ENCODE measurements around the gene RBFOX2. TPM values are rescaled to one million over a fixed set of nuclear protein-coding genes. Genes with fewer than 3 reads are reported as not detected.
A peak's percentile ranks its signal among the peaks of the same experiment; 100 is the strongest.

Gene RBFOX2
- total and polyA plus RNA-seq, 2 of the 13 experiments (the other 11 are each of a cell fraction or from before 2014, with no cell fraction given) = 37.3 to 40.4 TPM

DNA sequence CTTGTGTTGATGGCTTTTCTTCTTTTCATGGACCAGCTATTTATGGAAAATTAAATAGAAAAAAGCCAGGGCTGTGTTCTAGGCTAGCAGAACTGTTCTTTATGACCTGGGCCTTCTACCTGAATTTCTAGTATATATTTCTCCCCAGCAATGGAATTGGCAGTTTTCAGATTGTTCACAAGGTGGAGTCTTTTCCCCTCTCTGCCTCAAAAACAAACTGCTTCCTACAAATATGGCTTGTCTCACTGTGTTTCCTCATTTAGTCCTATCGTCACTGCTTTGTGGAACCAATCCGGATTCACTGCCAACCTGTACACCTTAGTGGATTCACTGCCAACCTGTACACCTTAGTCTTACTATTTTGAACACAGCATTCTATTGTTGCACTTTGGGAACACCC, 316.0 kb downstream of the RBFOX2 start:
- no TSS peak for BruUV-seq (replicated peaks)
- no peaks in the 10 kb centered on the region for H3K79me2 ChIP-seq (ENCODE audit: insufficient read depth, low read length)
- 88% methylated on average over 2 of the region's 2 CpGs for WGBS (ENCODE audit: low lambda C conversion rate)
- no peak overlapping the region for H2AFZ ChIP-seq (ENCODE audit: low read length)
- CTCF ChIA-PET (ENCODE audit: low intra/inter-chr PET ratio, low total read pairs) = no interaction called here
- no peaks in the 10 kb centered on the region for H3K36me3 ChIP-seq (replicated peaks in 1 of 2; ENCODE audit: control insufficient read depth in 1 of 2, insufficient read depth in 2 of 2, low read length in 2 of 2)
- no peak overlapping the region for H3K27ac ChIP-seq (ENCODE audit: extremely low read length, insufficient read depth, low read length)
- in situ Hi-C loops (cut with HindIII; ENCODE audit: extremely low pct_ligation_motif_present, low pct_unique_long_range_greater_than_20kb) = no loop called here
- POLR2A ChIA-PET = no interaction called here
- no peak for FAIRE-seq
- DNase-seq (ENCODE audit: low spot score) = no peak
- H3K9me3 ChIP-seq (ENCODE audit: low read length) = no peaks in the 10 kb centered on the region; the same call in 1 of the 2 replicates
- no peaks in the 10 kb centered on the region for H3K27me3 ChIP-seq (ENCODE audit: control insufficient read depth in 1 of 2, insufficient read depth in 2 of 2, low read length in 2 of 2)
- ATAC-seq = no peak
- H3K4me1 ChIP-seq (ENCODE audit: insufficient read depth, low read length) = peaks cover 29% of the 10 kb centered on the region
- H3K4me3 ChIP-seq (replicated peaks in 1 of 3; ENCODE audit: insufficient read depth in 1 of 3, low read depth in 2 of 3, low read length in 3 of 3) = no peak overlapping the region
- no peaks in the 10 kb centered on the region for H4K20me1 ChIP-seq (ENCODE audit: insufficient read depth, low read length)
- no peak overlapping the region for H3K9ac ChIP-seq (ENCODE audit: insufficient read depth, low read depth, low read length)
- H3K4me2 ChIP-seq (ENCODE audit: low read depth, low read length) = no peak overlapping the region
- intact Hi-C loops (cut with micrococcal nuclease; ENCODE audit: unreplicated experiment) = no loop called here
- TF ChIP-seq SCMH1 (CRISPR knock-in tag; IDR thresholded peaks at IDR 0.05; ENCODE audit: borderline replicate concordance) = no peak
- TF ChIP-seq, protein P1, sequence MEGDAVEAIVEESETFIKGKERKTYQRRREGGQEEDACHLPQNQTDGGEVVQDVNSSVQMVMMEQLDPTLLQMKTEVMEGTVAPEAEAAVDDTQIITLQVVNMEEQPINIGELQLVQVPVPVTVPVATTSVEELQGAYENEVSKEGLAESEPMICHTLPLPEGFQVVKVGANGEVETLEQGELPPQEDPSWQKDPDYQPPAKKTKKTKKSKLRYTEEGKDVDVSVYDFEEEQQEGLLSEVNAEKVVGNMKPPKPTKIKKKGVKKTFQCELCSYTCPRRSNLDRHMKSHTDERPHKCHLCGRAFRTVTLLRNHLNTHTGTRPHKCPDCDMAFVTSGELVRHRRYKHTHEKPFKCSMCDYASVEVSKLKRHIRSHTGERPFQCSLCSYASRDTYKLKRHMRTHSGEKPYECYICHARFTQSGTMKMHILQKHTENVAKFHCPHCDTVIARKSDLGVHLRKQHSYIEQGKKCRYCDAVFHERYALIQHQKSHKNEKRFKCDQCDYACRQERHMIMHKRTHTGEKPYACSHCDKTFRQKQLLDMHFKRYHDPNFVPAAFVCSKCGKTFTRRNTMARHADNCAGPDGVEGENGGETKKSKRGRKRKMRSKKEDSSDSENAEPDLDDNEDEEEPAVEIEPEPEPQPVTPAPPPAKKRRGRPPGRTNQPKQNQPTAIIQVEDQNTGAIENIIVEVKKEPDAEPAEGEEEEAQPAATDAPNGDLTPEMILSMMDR (CRISPR knock-in tag; IDR thresholded peaks at IDR 0.05) = peak; percentile 34; the same call in 1 of the 2 replicates
- TF ChIP-seq, protein P2, sequence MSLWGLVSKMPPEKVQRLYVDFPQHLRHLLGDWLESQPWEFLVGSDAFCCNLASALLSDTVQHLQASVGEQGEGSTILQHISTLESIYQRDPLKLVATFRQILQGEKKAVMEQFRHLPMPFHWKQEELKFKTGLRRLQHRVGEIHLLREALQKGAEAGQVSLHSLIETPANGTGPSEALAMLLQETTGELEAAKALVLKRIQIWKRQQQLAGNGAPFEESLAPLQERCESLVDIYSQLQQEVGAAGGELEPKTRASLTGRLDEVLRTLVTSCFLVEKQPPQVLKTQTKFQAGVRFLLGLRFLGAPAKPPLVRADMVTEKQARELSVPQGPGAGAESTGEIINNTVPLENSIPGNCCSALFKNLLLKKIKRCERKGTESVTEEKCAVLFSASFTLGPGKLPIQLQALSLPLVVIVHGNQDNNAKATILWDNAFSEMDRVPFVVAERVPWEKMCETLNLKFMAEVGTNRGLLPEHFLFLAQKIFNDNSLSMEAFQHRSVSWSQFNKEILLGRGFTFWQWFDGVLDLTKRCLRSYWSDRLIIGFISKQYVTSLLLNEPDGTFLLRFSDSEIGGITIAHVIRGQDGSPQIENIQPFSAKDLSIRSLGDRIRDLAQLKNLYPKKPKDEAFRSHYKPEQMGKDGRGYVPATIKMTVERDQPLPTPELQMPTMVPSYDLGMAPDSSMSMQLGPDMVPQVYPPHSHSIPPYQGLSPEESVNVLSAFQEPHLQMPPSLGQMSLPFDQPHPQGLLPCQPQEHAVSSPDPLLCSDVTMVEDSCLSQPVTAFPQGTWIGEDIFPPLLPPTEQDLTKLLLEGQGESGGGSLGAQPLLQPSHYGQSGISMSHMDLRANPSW (CRISPR knock-in tag; IDR thresholded peaks at IDR 0.05; ENCODE audit: borderline replicate concordance) = no peak
- peak; percentile 37 for TF ChIP-seq STAG1 (CRISPR knock-in tag; IDR thresholded peaks at IDR 0.05)
- TF ChIP-seq YY1 (IDR thresholded peaks at IDR 0.05; ENCODE audit: insufficient read depth, insufficient replicate concordance, low read depth, low read length) = peak; percentile 73
- TF ChIP-seq, protein P3, sequence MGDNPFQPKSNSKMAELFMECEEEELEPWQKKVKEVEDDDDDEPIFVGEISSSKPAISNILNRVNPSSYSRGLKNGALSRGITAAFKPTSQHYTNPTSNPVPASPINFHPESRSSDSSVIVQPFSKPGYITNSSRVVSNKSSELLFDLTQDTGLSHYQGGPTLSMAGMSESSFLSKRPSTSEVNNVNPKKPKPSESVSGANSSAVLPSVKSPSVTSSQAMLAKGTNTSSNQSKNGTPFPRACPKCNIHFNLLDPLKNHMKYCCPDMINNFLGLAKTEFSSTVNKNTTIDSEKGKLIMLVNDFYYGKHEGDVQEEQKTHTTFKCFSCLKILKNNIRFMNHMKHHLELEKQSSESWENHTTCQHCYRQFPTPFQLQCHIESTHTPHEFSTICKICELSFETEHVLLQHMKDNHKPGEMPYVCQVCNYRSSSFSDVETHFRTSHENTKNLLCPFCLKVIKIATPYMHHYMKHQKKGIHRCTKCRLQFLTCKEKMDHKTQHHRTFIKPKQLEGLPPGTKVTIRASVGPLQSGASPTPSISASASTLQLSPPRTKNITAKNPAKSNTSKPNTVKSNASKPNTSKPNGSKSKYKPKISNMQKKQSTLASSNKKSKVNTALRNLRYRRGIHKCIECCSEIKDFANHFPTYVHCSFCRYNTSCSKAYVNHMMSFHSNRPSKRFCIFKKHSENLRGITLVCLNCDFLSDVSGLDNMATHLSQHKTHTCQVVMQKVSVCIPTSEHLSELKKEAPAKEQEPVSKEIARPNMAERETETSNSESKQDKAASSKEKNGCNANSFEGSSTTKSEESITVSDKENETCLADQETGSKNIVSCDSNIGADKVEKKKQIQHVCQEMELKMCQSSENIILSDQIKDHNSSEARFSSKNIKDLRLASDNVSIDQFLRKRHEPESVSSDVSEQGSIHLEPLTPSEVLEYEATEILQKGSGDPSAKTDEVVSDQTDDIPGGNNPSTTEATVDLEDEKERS (CRISPR knock-in tag; IDR thresholded peaks at IDR 0.05) = 0 out of 2 replicates have a peak, but pooled peaks have one; percentile 28
- TF ChIP-seq EEA1 (CRISPR knock-in tag; IDR thresholded peaks at IDR 0.05; ENCODE audit: borderline replicate concordance) = no peak
- no peak for TF ChIP-seq ZFP82 (CRISPR knock-in tag; IDR thresholded peaks at IDR 0.05; ENCODE audit: borderline replicate concordance)
- TF ChIP-seq, protein P4, sequence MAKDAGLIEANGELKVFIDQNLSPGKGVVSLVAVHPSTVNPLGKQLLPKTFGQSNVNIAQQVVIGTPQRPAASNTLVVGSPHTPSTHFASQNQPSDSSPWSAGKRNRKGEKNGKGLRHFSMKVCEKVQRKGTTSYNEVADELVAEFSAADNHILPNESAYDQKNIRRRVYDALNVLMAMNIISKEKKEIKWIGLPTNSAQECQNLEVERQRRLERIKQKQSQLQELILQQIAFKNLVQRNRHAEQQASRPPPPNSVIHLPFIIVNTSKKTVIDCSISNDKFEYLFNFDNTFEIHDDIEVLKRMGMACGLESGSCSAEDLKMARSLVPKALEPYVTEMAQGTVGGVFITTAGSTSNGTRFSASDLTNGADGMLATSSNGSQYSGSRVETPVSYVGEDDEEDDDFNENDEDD (CRISPR knock-in tag; IDR thresholded peaks at IDR 0.05; ENCODE audit: borderline replicate concordance) = no peak
- no peak for TF ChIP-seq ZNF33A (CRISPR knock-in tag; IDR thresholded peaks at IDR 0.05; ENCODE audit: borderline replicate concordance)
- no peak for TF ChIP-seq ZNF501 (CRISPR knock-in tag; IDR thresholded peaks at IDR 0.05)
- TF ChIP-seq, protein P5, sequence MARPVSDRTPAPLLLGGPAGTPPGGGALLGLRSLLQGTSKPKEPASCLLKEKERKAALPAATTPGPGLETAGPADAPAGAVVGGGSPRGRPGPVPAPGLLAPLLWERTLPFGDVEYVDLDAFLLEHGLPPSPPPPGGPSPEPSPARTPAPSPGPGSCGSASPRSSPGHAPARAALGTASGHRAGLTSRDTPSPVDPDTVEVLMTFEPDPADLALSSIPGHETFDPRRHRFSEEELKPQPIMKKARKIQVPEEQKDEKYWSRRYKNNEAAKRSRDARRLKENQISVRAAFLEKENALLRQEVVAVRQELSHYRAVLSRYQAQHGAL (CRISPR knock-in tag; IDR thresholded peaks at IDR 0.05; ENCODE audit: not compliant biosample characterization) = no peak
- TF ChIP-seq ZNF3 (CRISPR knock-in tag; IDR thresholded peaks at IDR 0.05) = no peak
- no peak for TF ChIP-seq RFXANK (CRISPR knock-in tag; IDR thresholded peaks at IDR 0.05)
